GM12878 (cell line): ENCODE data around the gene MAPKAP1. TPM values are rescaled to one million over a fixed set of nuclear protein-coding genes. Genes with fewer than 3 reads are reported as not detected.
A peak's percentile ranks its signal among the peaks of the same experiment; 100 is the strongest.

Experiments
- ASH2L ChIP-seq: fragments of 300-600, 200-600 bp; sonication (generic); IDR thresholded peaks from 2 replicates; pipeline ENCODE4 v1.6.1; 2017; ENCODE audit warnings: low read depth, mild to moderate bottlenecking, borderline replicate concordance
- CBFB ChIP-seq: IDR thresholded peaks from 2 replicates; pipeline ENCODE4 v1.6.1; 2016; ENCODE audit warnings: antibody characterized with exemption, low read depth
- CTCF ChIP-seq, 3 experiments: IDR thresholded peaks in 2 of 3; conservative IDR thresholded peaks in 1 of 3; 2 replicates each; pipeline ENCODE4 v1.5.1; 2011; ENCODE audit warnings: low read depth in 3 of 3, low read length in 3 of 3, mild to moderate bottlenecking in 3 of 3, control low read depth in 2 of 3, moderate library complexity in 2 of 3, inconsistent platforms in 1 of 3, mixed read lengths in 1 of 3; ENCODE audit not compliant: control insufficient read depth in 2 of 3, insufficient read depth in 1 of 3; ENCODE audit errors: extremely low read depth in 1 of 3
- CUX1 ChIP-seq: IDR thresholded peaks from 2 replicates; pipeline ENCODE4 v1.6.1; 2012; ENCODE audit warnings: improper control_type of control experiment, low read depth, low read length; ENCODE audit not compliant: insufficient replicate concordance
- E2F8 ChIP-seq: fragments of 450-650 bp; IDR thresholded peaks from 2 replicates; pipeline ENCODE4 v1.6.1; 2018; ENCODE audit warnings: mild to moderate bottlenecking, low read depth, moderate library complexity; ENCODE audit not compliant: partially characterized antibody
- EGR1 ChIP-seq, 2 experiments: IDR thresholded peaks; 1 replicate in 1 of 2; 2 replicates in 1 of 2; pipeline ENCODE4 v1.6.1; 2011 to 2012; ENCODE audit warnings: low read depth in 2 of 2, low read length in 2 of 2, borderline replicate concordance in 1 of 2, mild to moderate bottlenecking in 1 of 2, moderate library complexity in 1 of 2
- ETV6 ChIP-seq, 2 experiments: fragments of 450-650 bp in 1 of 2; IDR thresholded peaks in 1 of 2; conservative IDR thresholded peaks in 1 of 2; 2 replicates each; pipeline ENCODE4 v1.6.1; 2014; ENCODE audit warnings: antibody characterized with exemption in 1 of 2, borderline replicate concordance in 1 of 2, low read depth in 1 of 2, mild to moderate bottlenecking in 1 of 2, moderate library complexity in 1 of 2
- MYC ChIP-seq: IDR thresholded peaks from 2 replicates; pipeline ENCODE4 v1.6.1; 2011; ENCODE audit warnings: mild to moderate bottlenecking, low read length, moderate library complexity, inconsistent platforms; ENCODE audit not compliant: insufficient read depth, insufficient replicate concordance, insufficient read length, severe bottlenecking
- NFYA ChIP-seq: IDR thresholded peaks from 2 replicates; pipeline ENCODE4 v1.6.1; 2011; ENCODE audit warnings: low read depth, mild to moderate bottlenecking, low read length, improper control_type of control experiment, borderline replicate concordance
- NFYB ChIP-seq: IDR thresholded peaks from 2 replicates; pipeline ENCODE4 v1.6.1; 2011; ENCODE audit warnings: low read depth, mild to moderate bottlenecking, low read length, improper control_type of control experiment, moderate library complexity; ENCODE audit not compliant: insufficient read depth
- SIN3A ChIP-seq: IDR thresholded peaks from 2 replicates; pipeline ENCODE4 v1.6.1; 2012; ENCODE audit warnings: low read depth, low read length, improper control_type of control experiment
- ZNF384 ChIP-seq: IDR thresholded peaks from 2 replicates; pipeline ENCODE4 v1.6.1; 2012; ENCODE audit warnings: low read depth, mild to moderate bottlenecking, low read length, improper control_type of control experiment, borderline replicate concordance
- ZNF687 ChIP-seq: fragments of 450-650 bp; IDR thresholded peaks from 2 replicates; pipeline ENCODE4 v1.6.1; 2017; ENCODE audit warnings: mild to moderate bottlenecking, moderate library complexity
- ZZZ3 ChIP-seq: IDR thresholded peaks from 2 replicates; pipeline ENCODE4 v1.6.1; 2011; ENCODE audit warnings: low read depth; ENCODE audit not compliant: control insufficient read depth, insufficient read length
- polyA plus RNA-seq, 11 experiments: library from polyadenylated mRNA; depleted of rRNA in 4 of 11; unstranded in 6 of 11; stranded (reverse) in 5 of 11; fragments of >200 nt; fragmentation: Nextera tagmentation in 4 of 11; fragmentation: Illumina TruSeq in 1 of 11; extraction: Ambion mirVana in 4 of 11; extraction: Trizol in 1 of 11; gene quantifications; 1 replicate in 1 of 11; 2 replicates in 10 of 11; pipeline versions ENCODE4 v1.2.1 to v1.2.3, GENCODE V29; 2011 to 2016; ENCODE audit warnings: inconsistent platforms in 2 of 11, missing spikeins in 2 of 11, low read depth in 1 of 11
- total RNA-seq, 4 experiments: library from RNA; depleted of rRNA in 3 of 4; stranded (reverse); fragments of >200 nt in 3 of 4; fragmentation: Illumina TruSeq in 1 of 4; extraction: Trizol in 1 of 4; gene quantifications; 2 replicates each; pipeline versions ENCODE4 v1.2.1 to v1.2.3, GENCODE V29; 2013 to 2021

The MAPKAP1 gene
- total and polyA plus RNA-seq, 10 of the 15 experiments (the other 5 are each of a cell fraction or from before 2014, with no cell fraction given): 5.1 to 188 (median 105) TPM

GRCh38 chr9:125659954-125660353, 47.1 kb downstream of the MAPKAP1 start (continued):
- no peak for TF ChIP-seq CTCF (IDR thresholded peaks at IDR 0.05 in 2 of 3, conservative IDR thresholded peaks at IDR 0.05 in 1 of 3; ENCODE audit: control insufficient read depth in 2 of 3, extremely low read depth in 1 of 3, insufficient read depth in 1 of 3, low read depth in 3 of 3, low read length in 3 of 3)
- no peak for TF ChIP-seq SIN3A
- TF ChIP-seq ZNF384: no peak
- no peak for TF ChIP-seq ZNF687
- no peak for TF ChIP-seq EGR1 (IDR thresholded peaks at IDR 0.05; ENCODE audit: borderline replicate concordance in 1 of 2, low read depth in 2 of 2, low read length in 2 of 2)
- no peak for TF ChIP-seq NFYB
- peak in 1 of 2 experiments; percentile 40; a peak in 1 of 4 replicates for TF ChIP-seq ETV6 (conservative IDR thresholded peaks at IDR 0.05 in 1 of 2, IDR thresholded peaks at IDR 0.05 in 1 of 2; ENCODE audit: borderline replicate concordance in 1 of 2, low read depth in 1 of 2)
- no peak for TF ChIP-seq CBFB
- TF ChIP-seq NFYA: no peak
- peak; percentile 37 for TF ChIP-seq CUX1
- TF ChIP-seq E2F8: no peak
- TF ChIP-seq MYC: no peak
- TF ChIP-seq ZZZ3: no peak
- no peak for TF ChIP-seq ASH2L
